Thoracic aorta (tissue), 2 donors: ENCODE measurements around the gene DOCK11. TPM values are rescaled to one million over a fixed set of nuclear protein-coding genes. Genes with fewer than 3 reads are reported as not detected.

Experiments
- ATAC-seq: fragments of 150-250 bp; one replicate; pipeline ENCODE4 v1.8.0; 2017; ENCODE audit warnings: low read depth; ENCODE audit not compliant: insufficient number of reproducible peaks, low FRiP score
- DNase-seq: peaks from one replicate; pipeline ENCODE4 v3.0.0-alpha.2; 2020; ENCODE audit warnings: low spot score
- H3K27ac ChIP-seq, 2 donors: fragments of 200-600 bp; sonication (generic); 1 replicate in 1 of 2; 2 replicates in 1 of 2; pipeline ENCODE4 v1.5.1; 2016; ENCODE audit warnings: mild to moderate bottlenecking in 2 of 2, moderate library complexity in 2 of 2
- H3K27me3 ChIP-seq: fragments of 200-600 bp; sonication (generic); replicated peaks from 2 replicates; pipeline ENCODE4 v1.6.0; 2016; ENCODE audit warnings: mild to moderate bottlenecking; ENCODE audit not compliant: insufficient read depth
- H3K36me3 ChIP-seq: fragments of 200-600 bp; sonication (generic); one replicate; pipeline ENCODE4 v1.5.1; 2016
- H3K4me1 ChIP-seq, 2 donors: fragments of 200-600 bp; sonication (generic); 1 replicate in 1 of 2; 2 replicates in 1 of 2; pipeline versions ENCODE4 v1.5.1 to v1.6.0; 2016; ENCODE audit warnings: low read depth in 2 of 2, mild to moderate bottlenecking in 1 of 2; ENCODE audit not compliant: control insufficient read depth in 1 of 2
- H3K4me3 ChIP-seq: fragments of 200-600 bp; sonication (generic); 2 replicates; pipeline ENCODE4 v1.5.1; 2016; ENCODE audit warnings: mild to moderate bottlenecking
- H3K9me3 ChIP-seq: fragments of 200-600 bp; sonication (generic); 2 replicates; pipeline ENCODE4 v1.5.1; 2016
- total RNA-seq, 2 donors: library from RNA; depleted of rRNA; stranded (reverse); fragments of >200 nt; gene quantifications; one replicate each; pipeline versions ENCODE4 v1.1.0 to v1.2.3, GENCODE V29; 2016
- TF ChIP-seq, protein P1 (sequence below): fragments of 200-600 bp; sonication (generic); IDR thresholded peaks from one replicate; pipeline ENCODE4 v1.5.1; 2019; ENCODE audit warnings: antibody characterized with exemption

Gene DOCK11
- total RNA-seq, 2 donors from 2014 or later = 30.6 to 45.8 TPM

GRCh38 chrX:118536204-118536603 is 40.6 kb downstream of the DOCK11 start:
- TF ChIP-seq, protein P1, sequence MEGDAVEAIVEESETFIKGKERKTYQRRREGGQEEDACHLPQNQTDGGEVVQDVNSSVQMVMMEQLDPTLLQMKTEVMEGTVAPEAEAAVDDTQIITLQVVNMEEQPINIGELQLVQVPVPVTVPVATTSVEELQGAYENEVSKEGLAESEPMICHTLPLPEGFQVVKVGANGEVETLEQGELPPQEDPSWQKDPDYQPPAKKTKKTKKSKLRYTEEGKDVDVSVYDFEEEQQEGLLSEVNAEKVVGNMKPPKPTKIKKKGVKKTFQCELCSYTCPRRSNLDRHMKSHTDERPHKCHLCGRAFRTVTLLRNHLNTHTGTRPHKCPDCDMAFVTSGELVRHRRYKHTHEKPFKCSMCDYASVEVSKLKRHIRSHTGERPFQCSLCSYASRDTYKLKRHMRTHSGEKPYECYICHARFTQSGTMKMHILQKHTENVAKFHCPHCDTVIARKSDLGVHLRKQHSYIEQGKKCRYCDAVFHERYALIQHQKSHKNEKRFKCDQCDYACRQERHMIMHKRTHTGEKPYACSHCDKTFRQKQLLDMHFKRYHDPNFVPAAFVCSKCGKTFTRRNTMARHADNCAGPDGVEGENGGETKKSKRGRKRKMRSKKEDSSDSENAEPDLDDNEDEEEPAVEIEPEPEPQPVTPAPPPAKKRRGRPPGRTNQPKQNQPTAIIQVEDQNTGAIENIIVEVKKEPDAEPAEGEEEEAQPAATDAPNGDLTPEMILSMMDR = no peak
- Histone ChIP-seq H3K4me3 (no peak overlapping the region), H3K9me3 (no peaks in the 10 kb centered on the region), H3K27me3 (no peaks in the 10 kb centered on the region), H3K4me1 (peaks cover 19 to 20% of the 10 kb centered on the region in 2 donors), H3K36me3 (no peaks in the 10 kb centered on the region), H3K27ac (no peak overlapping the region)
- DNase-seq = no peak
- ATAC-seq = no peak

DNA sequence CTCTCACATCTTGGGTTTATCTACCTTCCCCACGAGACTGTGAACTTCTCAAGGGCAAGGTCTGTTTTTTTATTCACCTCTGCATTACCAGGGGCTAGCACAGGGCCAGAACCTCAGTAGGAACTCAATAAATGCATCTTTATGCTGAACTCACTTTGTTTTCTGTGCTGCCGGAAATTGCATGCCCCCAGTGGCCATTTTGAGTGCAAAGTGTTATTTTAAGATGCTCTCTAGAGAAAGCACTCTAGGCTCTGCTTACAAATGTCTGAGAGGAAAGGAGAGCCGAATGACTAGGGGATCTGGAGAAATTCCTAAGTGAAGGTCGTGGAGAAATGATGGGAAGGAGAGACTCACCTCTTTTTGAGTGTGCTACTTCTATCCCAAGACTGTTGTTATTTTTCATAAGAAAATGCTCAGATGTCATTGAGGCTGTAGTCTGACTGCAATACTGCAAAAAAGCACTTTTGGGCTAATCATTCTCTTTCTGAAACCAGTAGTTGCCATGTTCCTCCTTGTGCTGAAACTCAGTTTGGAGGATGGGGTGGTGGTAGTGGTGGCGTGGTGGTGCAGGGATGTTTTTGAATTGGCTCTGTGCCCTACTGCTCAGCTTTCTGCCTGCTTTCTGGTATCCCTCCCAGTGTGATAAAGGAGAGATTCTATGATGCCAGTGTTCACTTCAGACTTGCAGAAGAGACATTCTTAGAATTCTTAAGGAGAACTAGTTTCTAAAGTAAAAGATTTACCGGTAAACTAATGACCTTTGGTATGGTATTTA is 41.3 kb downstream of the DOCK11 start:
- H3K27ac ChIP-seq = peak overlapping the region in 1 of 2 donors; percentile 28
- ATAC-seq (no peak), DNase-seq (no peak)
- H3K27me3 ChIP-seq = no peaks in the 10 kb centered on the region
- H3K36me3 ChIP-seq = no peaks in the 10 kb centered on the region
- peak overlapping the region; percentile 28 for H3K4me3 ChIP-seq
- TF ChIP-seq, protein P1 = no peak
- peaks cover 19 to 20% of the 10 kb centered on the region in 2 donors for H3K4me1 ChIP-seq
- no peaks in the 10 kb centered on the region for H3K9me3 ChIP-seq

DNA sequence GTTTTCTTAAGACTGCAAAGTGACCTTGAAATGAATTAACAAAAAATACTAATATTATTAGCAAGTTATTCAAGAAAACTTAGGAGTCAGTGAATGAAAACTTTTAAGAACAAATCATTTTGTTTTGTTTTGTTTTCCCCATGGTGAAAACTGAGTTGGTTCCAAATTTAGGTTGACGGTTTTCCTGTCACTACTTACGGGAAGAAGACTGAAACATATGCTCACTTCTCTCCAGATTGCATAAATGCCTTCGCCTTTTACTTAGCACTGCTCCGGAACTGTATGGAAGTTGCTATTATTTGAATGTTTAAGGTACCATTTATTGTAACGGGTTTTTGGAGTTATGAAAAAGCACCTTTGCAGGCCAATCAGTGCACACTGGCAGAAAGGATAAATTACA is 42.8 kb downstream of the DOCK11 start:
- peaks cover 19 to 20% of the 10 kb centered on the region in 2 donors for H3K4me1 ChIP-seq
- no peaks in the 10 kb centered on the region for H3K9me3 ChIP-seq
- H3K27ac ChIP-seq = no peak overlapping the region
- H3K27me3 ChIP-seq = no peaks in the 10 kb centered on the region
- no peak for DNase-seq
- H3K36me3 ChIP-seq = no peaks in the 10 kb centered on the region
- TF ChIP-seq, protein P1 = no peak
- no peak overlapping the region for H3K4me3 ChIP-seq
- ATAC-seq = no peak

- H3K27ac ChIP-seq = no peak overlapping the region
- ATAC-seq = no peak
- H3K4me1 ChIP-seq = peaks cover 13 to 17% of the 10 kb centered on the region in 2 donors
Observed at GRCh38 chrX:118540342-118540741, 44.7 kb downstream of the DOCK11 start.

GRCh38 chrX:118541482-118541881 is 45.9 kb downstream of the DOCK11 start:
- Histone ChIP-seq H3K9me3 (no peaks in the 10 kb centered on the region), H3K27ac (peak overlapping the region in 1 of 2 donors; percentile 38), H3K4me1 (peaks cover 11 to 14% of the 10 kb centered on the region in 2 donors), H3K4me3 (no peak overlapping the region), H3K27me3 (no peaks in the 10 kb centered on the region), H3K36me3 (no peaks in the 10 kb centered on the region)
- TF ChIP-seq, protein P1 = no peak
- no peak for DNase-seq
- no peak for ATAC-seq

More at GRCh38 chrX:118540342-118540741, 44.7 kb downstream of the DOCK11 start:
- TF ChIP-seq, protein P1 = no peak
- no peak overlapping the region for H3K4me3 ChIP-seq
- H3K27me3 ChIP-seq = no peaks in the 10 kb centered on the region
- H3K9me3 ChIP-seq = no peaks in the 10 kb centered on the region
- DNase-seq = no peak
- no peaks in the 10 kb centered on the region for H3K36me3 ChIP-seq
